ENCODE measurements around the gene HSPD1.

DNA sequence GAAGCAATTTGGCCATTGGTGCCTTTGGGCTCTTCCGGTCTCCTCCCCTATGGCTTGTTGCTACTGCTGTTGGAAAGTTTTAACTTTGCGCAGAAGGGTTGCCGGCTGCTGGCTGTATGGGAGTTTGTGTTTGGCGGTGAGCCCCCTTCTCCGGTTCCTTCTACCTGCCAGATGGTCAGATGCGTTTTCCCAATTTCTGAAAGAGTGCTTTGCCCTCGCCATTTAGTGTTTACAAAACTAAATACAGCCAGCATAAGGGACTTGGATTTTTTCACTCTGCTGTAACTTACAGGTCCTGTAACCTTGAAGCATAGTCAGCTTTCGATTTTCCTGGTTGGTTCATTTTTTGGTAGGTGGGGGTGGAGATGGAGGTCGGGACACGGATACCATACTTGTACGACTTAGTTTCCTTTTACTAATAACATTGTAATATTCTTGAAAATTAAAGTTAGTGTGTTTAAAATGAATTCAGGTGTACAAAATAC lies 45.7 kb downstream of the HSPD1 start:
- TF ChIP-seq JUNB (IDR thresholded peaks at IDR 0.05), result no peak
- no peak for TF ChIP-seq SREBF2 (IDR thresholded peaks at IDR 0.05)
- TF ChIP-seq MAZ (IDR thresholded peaks at IDR 0.05; ENCODE audit: borderline replicate concordance, low read depth, low read length), result no peak
- no peak for TF ChIP-seq PHF8 (IDR thresholded peaks at IDR 0.05; ENCODE audit: borderline replicate concordance, low read depth)
- TF ChIP-seq, protein P1, sequence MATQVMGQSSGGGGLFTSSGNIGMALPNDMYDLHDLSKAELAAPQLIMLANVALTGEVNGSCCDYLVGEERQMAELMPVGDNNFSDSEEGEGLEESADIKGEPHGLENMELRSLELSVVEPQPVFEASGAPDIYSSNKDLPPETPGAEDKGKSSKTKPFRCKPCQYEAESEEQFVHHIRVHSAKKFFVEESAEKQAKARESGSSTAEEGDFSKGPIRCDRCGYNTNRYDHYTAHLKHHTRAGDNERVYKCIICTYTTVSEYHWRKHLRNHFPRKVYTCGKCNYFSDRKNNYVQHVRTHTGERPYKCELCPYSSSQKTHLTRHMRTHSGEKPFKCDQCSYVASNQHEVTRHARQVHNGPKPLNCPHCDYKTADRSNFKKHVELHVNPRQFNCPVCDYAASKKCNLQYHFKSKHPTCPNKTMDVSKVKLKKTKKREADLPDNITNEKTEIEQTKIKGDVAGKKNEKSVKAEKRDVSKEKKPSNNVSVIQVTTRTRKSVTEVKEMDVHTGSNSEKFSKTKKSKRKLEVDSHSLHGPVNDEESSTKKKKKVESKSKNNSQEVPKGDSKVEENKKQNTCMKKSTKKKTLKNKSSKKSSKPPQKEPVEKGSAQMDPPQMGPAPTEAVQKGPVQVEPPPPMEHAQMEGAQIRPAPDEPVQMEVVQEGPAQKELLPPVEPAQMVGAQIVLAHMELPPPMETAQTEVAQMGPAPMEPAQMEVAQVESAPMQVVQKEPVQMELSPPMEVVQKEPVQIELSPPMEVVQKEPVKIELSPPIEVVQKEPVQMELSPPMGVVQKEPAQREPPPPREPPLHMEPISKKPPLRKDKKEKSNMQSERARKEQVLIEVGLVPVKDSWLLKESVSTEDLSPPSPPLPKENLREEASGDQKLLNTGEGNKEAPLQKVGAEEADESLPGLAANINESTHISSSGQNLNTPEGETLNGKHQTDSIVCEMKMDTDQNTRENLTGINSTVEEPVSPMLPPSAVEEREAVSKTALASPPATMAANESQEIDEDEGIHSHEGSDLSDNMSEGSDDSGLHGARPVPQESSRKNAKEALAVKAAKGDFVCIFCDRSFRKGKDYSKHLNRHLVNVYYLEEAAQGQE (IDR thresholded peaks at IDR 0.05), result no peak
- TF ChIP-seq, protein P2, sequence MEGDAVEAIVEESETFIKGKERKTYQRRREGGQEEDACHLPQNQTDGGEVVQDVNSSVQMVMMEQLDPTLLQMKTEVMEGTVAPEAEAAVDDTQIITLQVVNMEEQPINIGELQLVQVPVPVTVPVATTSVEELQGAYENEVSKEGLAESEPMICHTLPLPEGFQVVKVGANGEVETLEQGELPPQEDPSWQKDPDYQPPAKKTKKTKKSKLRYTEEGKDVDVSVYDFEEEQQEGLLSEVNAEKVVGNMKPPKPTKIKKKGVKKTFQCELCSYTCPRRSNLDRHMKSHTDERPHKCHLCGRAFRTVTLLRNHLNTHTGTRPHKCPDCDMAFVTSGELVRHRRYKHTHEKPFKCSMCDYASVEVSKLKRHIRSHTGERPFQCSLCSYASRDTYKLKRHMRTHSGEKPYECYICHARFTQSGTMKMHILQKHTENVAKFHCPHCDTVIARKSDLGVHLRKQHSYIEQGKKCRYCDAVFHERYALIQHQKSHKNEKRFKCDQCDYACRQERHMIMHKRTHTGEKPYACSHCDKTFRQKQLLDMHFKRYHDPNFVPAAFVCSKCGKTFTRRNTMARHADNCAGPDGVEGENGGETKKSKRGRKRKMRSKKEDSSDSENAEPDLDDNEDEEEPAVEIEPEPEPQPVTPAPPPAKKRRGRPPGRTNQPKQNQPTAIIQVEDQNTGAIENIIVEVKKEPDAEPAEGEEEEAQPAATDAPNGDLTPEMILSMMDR (IDR thresholded peaks at IDR 0.05), result no peak
- TF ChIP-seq, protein P3, sequence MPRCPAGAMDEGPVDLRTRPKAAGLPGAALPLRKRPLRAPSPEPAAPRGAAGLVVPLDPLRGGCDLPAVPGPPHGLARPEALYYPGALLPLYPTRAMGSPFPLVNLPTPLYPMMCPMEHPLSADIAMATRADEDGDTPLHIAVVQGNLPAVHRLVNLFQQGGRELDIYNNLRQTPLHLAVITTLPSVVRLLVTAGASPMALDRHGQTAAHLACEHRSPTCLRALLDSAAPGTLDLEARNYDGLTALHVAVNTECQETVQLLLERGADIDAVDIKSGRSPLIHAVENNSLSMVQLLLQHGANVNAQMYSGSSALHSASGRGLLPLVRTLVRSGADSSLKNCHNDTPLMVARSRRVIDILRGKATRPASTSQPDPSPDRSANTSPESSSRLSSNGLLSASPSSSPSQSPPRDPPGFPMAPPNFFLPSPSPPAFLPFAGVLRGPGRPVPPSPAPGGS (IDR thresholded peaks at IDR 0.05), result no peak
- TF ChIP-seq BHLHE40 (IDR thresholded peaks at IDR 0.05; ENCODE audit: low read depth, low read length), result no peak
- no peak for TF ChIP-seq EP300 (IDR thresholded peaks at IDR 0.05)
- no peak for TF ChIP-seq NR3C1 (IDR thresholded peaks at IDR 0.05)
